Breast epithelium (tissue), 3 donors: ENCODE measurements around the gene POC1A.

Source experiments
- POLR2A ChIP-seq: fragments of 450-650 bp; IDR thresholded peaks from one replicate; pipeline ENCODE4 v1.6.1; 2016; ENCODE audit warnings: antibody characterized with exemption, mild to moderate bottlenecking, moderate library complexity
- POLR2AphosphoS5 ChIP-seq, 3 donors: sonication (generic); formaldehyde crosslinking; IDR thresholded peaks; one replicate each; pipeline ENCODE4 v1.6.1; 2017; ENCODE audit warnings: antibody characterized with exemption in 3 of 3
- TF ChIP-seq, protein P1 (sequence below), 3 donors: fragments of 450-650 bp; IDR thresholded peaks; one replicate each; pipeline ENCODE4 v1.5.1; 2016 to 2017; ENCODE audit warnings: antibody characterized with exemption in 3 of 3, mild to moderate bottlenecking in 3 of 3, moderate library complexity in 3 of 3

- TF ChIP-seq, protein P1, sequence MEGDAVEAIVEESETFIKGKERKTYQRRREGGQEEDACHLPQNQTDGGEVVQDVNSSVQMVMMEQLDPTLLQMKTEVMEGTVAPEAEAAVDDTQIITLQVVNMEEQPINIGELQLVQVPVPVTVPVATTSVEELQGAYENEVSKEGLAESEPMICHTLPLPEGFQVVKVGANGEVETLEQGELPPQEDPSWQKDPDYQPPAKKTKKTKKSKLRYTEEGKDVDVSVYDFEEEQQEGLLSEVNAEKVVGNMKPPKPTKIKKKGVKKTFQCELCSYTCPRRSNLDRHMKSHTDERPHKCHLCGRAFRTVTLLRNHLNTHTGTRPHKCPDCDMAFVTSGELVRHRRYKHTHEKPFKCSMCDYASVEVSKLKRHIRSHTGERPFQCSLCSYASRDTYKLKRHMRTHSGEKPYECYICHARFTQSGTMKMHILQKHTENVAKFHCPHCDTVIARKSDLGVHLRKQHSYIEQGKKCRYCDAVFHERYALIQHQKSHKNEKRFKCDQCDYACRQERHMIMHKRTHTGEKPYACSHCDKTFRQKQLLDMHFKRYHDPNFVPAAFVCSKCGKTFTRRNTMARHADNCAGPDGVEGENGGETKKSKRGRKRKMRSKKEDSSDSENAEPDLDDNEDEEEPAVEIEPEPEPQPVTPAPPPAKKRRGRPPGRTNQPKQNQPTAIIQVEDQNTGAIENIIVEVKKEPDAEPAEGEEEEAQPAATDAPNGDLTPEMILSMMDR (IDR thresholded peaks at IDR 0.05) = no peak
- TF ChIP-seq POLR2AphosphoS5 (IDR thresholded peaks at IDR 0.05) (no peak), POLR2A (no peak)
Measured at GRCh38 chr3:52073490-52073889, 80.7 kb downstream of the POC1A start.
